HEK293 (cell line): ENCODE data around the gene ZFPM1.

ENCODE experiments used
- KLF1 ChIP-seq: fragments of 450-650 bp; formaldehyde crosslinking; IDR thresholded peaks from 2 replicates; pipeline ENCODE4 v1.5.1; 2016; ENCODE audit warnings: missing biosample characterization, missing genetic modification characterization
- WT1 ChIP-seq: fragments of 450-650 bp; formaldehyde crosslinking; IDR thresholded peaks from 2 replicates; pipeline ENCODE4 v1.5.1; 2016; ENCODE audit warnings: missing biosample characterization, missing genetic modification characterization
- ZBTB7A ChIP-seq: fragments of 450-650 bp; formaldehyde crosslinking; IDR thresholded peaks from 2 replicates; pipeline ENCODE4 v1.5.1; 2016; ENCODE audit warnings: low read depth, missing biosample characterization, missing genetic modification characterization
- ZNF202 ChIP-seq: fragments of 450-650 bp; formaldehyde crosslinking; IDR thresholded peaks from 2 replicates; pipeline ENCODE4 v1.5.1; 2016; ENCODE audit warnings: missing biosample characterization, missing genetic modification characterization, borderline replicate concordance
- ZNF48 ChIP-seq: fragments of 450-650 bp; formaldehyde crosslinking; IDR thresholded peaks from 2 replicates; pipeline ENCODE4 v1.5.1; 2016; ENCODE audit warnings: missing biosample characterization, missing genetic modification characterization
- ZNF843 ChIP-seq: fragments of 450-650 bp; formaldehyde crosslinking; IDR thresholded peaks from 2 replicates; pipeline ENCODE4 v1.5.1; 2016; ENCODE audit warnings: missing biosample characterization, missing genetic modification characterization
- TF ChIP-seq, protein P1 (sequence below): sonication (generic); formaldehyde crosslinking; IDR thresholded peaks from 2 replicates; pipeline ENCODE4 v1.8.1; 2022; ENCODE audit warnings: mild to moderate bottlenecking, moderate library complexity, missing genetic modification reagents
- TF ChIP-seq, protein P2 (sequence below): fragments of 450-650 bp; formaldehyde crosslinking; IDR thresholded peaks from 2 replicates; pipeline ENCODE4 v1.5.1; 2016; ENCODE audit warnings: missing biosample characterization, missing genetic modification characterization
- TF ChIP-seq, protein P3 (sequence below): fragments of 450-650 bp; formaldehyde crosslinking; IDR thresholded peaks from 2 replicates; pipeline ENCODE4 v1.5.1; 2016; ENCODE audit warnings: missing biosample characterization, missing genetic modification characterization

DNA sequence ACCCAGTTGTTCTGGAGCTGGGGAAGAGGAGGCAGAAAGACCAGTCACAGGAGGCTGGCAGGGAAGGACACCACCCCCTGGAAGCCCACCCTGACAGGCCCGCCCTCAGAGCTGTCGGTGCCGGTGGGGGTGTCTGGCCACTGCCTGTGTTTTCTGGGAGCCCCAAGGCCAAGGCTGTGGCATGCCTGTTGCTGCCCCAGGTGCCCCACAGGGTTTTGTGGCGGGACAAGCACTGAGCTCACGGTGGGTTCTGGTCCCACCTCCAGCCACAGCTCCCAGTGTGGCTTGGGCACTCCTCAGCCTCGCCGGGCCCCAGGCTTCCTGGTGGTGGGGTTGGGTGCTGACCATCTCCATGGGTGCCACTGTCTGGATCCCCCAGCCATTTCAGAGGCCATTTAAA is 58.0 kb downstream of the ZFPM1 start:
- TF ChIP-seq ZNF202 (tag by site-specific recombination) (no peak), KLF1 (tag by site-specific recombination) (no peak), ZNF48 (tag by site-specific recombination) (no peak), ZNF843 (tag by site-specific recombination) (no peak), ZBTB7A (tag by site-specific recombination) (no peak), WT1 (tag by site-specific recombination) (no peak)
- TF ChIP-seq, protein P1, sequence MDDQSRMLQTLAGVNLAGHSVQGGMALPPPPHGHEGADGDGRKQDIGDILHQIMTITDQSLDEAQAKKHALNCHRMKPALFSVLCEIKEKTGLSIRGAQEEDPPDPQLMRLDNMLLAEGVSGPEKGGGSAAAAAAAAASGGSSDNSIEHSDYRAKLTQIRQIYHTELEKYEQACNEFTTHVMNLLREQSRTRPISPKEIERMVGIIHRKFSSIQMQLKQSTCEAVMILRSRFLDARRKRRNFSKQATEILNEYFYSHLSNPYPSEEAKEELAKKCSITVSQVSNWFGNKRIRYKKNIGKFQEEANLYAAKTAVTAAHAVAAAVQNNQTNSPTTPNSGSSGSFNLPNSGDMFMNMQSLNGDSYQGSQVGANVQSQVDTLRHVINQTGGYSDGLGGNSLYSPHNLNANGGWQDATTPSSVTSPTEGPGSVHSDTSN (CRISPR knock-in tag), result no peak
- TF ChIP-seq, protein P2, sequence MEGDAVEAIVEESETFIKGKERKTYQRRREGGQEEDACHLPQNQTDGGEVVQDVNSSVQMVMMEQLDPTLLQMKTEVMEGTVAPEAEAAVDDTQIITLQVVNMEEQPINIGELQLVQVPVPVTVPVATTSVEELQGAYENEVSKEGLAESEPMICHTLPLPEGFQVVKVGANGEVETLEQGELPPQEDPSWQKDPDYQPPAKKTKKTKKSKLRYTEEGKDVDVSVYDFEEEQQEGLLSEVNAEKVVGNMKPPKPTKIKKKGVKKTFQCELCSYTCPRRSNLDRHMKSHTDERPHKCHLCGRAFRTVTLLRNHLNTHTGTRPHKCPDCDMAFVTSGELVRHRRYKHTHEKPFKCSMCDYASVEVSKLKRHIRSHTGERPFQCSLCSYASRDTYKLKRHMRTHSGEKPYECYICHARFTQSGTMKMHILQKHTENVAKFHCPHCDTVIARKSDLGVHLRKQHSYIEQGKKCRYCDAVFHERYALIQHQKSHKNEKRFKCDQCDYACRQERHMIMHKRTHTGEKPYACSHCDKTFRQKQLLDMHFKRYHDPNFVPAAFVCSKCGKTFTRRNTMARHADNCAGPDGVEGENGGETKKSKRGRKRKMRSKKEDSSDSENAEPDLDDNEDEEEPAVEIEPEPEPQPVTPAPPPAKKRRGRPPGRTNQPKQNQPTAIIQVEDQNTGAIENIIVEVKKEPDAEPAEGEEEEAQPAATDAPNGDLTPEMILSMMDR (tag by site-specific recombination), result no peak
- TF ChIP-seq, protein P3, sequence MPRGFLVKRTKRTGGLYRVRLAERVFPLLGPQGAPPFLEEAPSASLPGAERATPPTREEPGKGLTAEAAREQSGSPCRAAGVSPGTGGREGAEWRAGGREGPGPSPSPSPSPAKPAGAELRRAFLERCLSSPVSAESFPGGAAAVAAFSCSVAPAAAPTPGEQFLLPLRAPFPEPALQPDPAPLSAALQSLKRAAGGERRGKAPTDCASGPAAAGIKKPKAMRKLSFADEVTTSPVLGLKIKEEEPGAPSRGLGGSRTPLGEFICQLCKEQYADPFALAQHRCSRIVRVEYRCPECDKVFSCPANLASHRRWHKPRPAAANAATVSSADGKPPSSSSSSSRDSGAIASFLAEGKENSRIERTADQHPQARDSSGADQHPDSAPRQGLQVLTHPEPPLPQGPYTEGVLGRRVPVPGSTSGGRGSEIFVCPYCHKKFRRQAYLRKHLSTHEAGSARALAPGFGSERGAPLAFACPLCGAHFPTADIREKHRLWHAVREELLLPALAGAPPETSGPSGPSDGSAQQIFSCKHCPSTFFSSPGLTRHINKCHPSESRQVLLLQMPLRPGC (tag by site-specific recombination), result no peak
